Measurements from ENCODE around the gene SMARCA4.
"Not testable (repeated sequence)": the region's sequence is repeated elsewhere in the genome, so short reads cannot be mapped to it uniquely, and the experiment has no call there.

Gene SMARCA4

DNA sequence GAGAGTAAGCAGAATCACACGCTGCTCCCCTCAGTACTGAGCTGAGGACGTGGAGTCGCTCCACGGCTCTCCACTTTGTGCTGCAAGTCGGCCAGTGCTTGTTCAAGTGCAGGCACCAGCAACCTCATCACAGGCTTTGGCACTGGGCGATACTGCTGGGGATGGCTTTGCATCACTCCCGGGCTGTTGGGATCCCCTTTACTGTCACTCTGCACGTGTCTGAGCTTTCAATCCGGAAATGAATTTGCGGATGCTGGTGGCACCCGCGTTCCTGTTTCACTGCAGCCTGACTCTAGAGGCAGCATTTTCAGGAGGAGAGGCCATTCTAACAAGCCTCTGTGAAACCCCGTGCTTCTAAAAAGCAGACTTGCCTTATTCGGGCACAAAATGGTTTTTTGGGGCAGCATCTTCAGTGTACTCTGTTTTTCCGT is 19.1 kb downstream of the SMARCA4 start:
- no peak for DNase-seq (ENCODE audit: low spot score)

- no peak for DNase-seq (ENCODE audit: low spot score)
These were observed 20.5 kb downstream of the SMARCA4 start for GRCh38 chr19:10981252-10981895.

DNA sequence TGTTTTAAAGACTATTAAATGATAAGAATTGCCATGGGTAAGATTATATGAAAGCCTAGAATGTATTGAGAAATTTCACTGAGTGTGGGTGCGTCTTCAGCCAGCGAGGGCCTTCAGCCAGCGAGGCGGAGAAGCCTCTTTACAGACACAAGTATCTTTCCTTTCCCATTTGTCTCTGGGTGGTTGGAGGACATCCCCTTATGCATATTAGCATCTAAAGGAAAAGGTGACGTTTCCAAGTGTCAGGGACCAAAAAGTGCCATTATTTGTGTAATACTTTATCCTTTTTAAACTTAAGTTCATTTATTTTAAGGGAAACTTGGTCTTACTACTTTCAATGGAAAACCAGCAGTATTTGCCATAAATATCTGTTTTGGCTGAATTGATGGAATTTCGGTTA is 22.2 kb downstream of the SMARCA4 start:
- DNase-seq (ENCODE audit: low spot score): no peak

GRCh38 chr19:10984166-10984735 is 23.4 kb downstream of the SMARCA4 start:
- DNase-seq (ENCODE audit: low spot score): no peak

GRCh38 chr19:10985502-10985901 is 24.7 kb downstream of the SMARCA4 start:
- no peak for DNase-seq (ENCODE audit: low spot score)

GRCh38 chr19:10986301-10987127 is 25.7 kb downstream of the SMARCA4 start:
- no peak for DNase-seq (ENCODE audit: low spot score)

DNA sequence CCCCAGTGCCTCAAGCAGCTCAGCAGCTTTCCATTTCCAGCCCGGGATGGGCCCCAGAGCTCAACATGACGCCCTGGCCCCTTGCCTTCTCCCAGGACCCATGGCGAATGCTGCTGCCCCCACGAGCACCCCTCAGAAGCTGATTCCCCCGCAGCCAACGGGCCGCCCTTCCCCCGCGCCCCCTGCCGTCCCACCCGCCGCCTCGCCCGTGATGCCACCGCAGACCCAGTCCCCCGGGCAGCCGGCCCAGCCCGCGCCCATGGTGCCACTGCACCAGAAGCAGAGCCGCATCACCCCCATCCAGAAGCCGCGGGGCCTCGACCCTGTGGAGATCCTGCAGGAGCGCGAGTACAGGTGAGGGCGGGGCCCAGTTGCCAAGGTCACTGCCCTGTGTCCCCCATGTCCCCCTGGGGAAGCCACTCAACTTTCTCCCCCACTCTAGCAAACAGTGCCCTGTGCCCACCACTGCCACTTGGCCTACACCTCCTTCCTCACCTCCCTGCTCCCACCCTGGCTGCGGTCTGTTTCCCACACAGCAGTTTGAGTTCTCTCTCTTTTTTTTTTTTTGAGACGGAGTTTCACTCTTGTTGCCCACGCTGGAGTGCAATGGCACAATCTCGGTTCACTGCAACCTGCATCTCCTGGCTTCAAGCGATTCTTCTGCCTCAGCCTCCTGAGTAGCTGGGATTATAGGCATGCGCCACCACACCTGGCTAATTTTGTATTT is 26.9 kb downstream of the SMARCA4 start:
- DNase-seq (ENCODE audit: low spot score): no peak

DNA sequence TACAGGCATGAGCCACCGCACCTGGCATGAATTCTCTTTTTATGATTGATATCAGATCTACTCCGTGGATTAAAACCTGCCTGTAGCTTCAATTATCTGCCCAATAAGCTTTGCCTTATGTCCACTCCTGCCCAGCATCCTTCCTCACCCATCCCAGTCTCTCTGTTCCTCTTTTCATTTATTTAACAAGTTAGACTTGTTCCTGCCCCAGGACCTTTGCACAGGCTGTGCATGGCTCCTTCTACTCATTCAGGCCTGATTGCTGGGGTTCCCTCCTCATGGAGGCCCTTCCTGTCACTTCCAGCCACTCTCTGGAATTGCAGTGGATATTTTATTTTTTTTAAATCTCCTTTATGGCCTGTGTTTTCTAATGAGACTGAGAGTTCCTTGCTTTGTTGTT is 27.6 kb downstream of the SMARCA4 start:
- DNase-seq (ENCODE audit: low spot score): no peak

- no peak for DNase-seq (ENCODE audit: low spot score)
These were observed 28.1 kb downstream of the SMARCA4 start for GRCh38 chr19:10988921-10989320.

- no peak for DNase-seq (ENCODE audit: low spot score)
These were observed 30.2 kb downstream of the SMARCA4 start for GRCh38 chr19:10991076-10991475.

DNA sequence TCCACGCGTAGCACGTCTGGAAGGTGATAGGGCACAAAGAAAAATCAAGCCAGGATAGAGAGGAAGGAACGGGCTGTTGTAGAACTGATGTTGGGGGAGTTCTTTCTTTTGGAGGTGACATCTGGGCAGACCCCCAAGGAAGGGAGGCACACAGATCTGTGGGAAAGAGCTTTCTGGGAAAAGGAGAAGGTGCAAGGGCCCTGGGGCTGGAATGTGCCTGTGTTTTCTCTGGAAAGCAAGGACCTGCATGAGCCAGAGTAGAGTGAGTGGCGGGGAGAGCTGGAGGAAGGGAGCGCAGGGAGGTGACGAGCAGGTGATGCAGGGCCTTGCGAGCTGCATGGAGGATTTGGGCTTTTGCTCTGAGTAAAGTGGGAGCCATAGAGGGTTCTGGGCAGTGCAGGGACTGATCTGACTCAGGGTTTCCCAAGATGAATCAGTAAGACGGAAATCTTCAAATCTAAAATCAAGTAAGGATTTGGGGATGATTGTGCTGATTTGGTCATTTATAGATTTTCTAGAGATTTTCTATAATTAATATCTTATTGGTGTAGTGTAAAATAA is 30.8 kb downstream of the SMARCA4 start:
- DNase-seq (ENCODE audit: low spot score): no peak

DNA sequence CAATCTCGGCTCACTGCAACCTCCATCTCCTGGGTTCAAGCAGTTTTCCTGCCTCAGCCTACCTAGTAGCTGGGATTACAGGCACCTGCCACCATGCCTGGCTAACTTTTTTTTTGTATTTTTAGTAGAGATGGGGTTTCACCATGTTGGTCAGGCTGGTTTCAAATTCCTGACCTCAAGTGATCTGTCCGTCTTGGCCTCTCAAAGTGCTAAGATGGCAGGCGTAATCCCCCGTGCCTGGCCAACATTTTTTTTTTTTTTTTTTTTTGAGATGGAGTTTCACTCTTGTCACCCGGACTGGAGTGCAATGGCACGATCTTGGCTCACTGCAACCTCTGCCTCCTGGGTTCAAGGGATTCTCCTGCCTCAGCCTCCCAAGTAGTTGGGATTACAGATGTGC is 31.3 kb downstream of the SMARCA4 start:
- not testable (repeated sequence) for DNase-seq (ENCODE audit: low spot score)

DNA sequence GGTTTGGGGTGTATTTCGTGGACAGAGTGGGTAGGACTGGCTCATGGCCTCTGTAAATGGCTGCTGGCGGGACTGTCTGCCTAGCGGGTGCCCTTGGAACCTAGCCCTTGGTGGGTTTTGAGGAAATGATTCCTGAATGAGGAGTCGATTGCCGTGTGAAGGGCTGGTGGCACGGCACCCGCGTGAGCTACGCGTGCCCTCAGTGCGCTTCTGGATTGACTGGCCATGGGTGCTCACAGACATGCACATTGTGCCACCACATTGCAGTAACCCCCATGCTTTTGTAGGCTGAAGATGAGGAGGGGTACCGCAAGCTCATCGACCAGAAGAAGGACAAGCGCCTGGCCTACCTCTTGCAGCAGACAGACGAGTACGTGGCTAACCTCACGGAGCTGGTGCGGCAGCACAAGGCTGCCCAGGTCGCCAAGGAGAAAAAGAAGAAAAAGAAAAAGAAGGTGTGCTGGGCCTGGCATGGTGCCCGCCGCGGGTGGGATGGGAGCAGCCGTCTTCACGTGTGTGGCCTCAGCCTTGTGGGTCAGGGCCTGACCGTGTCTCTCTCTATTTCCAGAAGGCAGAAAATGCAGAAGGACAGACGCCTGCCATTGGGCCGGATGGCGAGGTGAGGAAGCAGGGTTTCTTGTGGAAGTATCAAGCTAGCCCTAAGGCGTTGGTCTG is 35.2 kb downstream of the SMARCA4 start:
- DNase-seq (ENCODE audit: low spot score): no peak

- no peak for DNase-seq (ENCODE audit: low spot score)
These were observed 37.3 kb downstream of the SMARCA4 start for GRCh38 chr19:10998045-10998533.

DNA sequence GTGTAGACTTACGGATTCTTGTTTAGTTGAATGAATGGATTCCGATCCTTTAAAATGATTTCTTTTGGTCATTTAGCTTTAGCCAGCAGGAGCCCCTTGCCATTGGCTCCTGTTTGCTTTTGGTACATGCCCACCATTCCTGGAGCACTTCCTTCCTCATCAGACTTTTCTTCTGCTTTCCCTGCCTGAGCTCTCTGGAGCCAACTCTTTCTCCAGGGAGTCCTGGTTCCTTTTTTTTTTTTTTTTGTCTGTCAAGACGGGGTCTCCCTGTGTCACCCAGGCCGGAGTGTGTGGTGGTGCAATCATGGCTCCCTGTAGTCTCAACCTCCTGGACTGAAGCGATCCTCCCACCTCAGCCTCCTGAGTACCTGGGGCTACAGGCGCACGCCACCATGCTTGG is 37.8 kb downstream of the SMARCA4 start:
- no peak for DNase-seq (ENCODE audit: low spot score)

DNA sequence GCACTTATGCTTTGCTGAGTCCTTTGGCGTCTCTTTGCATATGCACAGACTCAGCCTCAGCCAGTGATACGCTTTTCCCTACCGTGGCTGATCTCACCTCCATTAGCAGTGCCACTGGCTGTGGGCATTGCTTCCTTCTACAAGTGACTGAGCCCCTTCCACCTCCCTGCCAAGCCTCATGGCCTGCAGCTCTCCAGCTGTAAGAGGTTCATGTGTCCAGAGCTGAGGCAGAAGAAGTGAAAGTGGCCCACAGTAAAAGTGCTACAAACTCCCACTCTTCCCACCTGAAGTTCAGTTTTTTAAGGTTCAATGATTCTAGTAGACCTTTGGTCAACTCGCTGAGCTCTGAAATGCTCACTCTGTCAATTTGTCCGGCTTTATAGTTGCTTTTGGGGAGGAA is 44.7 kb downstream of the SMARCA4 start:
- DNase-seq (ENCODE audit: low spot score): no peak

GRCh38 chr19:11007385-11007784 is 46.6 kb downstream of the SMARCA4 start:
- no peak for DNase-seq (ENCODE audit: low spot score)

DNA sequence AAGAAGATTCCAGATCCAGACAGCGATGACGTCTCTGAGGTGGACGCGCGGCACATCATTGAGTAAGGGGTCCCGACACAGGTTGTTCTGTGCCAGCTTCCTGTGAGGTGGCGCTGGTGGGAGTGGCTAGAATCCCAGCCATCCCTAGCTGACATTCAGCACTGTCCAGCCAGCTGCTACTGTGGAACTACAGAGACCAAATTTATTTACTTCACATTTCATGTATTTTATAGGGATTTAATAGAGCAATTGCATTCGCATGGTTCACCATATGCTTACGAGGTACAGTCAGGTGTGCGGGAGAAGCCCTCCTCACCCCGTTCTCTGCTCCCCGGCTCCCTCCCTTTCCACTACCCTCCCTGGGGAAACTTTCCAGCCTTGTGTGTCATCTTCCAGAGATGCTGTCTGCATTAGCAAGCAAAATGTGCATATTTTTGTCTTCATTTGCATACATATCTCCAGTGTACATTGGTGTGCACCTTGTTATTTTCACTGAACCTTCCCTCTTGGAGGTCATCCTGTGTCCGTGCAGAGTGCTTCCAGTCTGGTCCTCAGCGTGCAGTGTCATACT is 47.2 kb downstream of the SMARCA4 start:
- no peak for DNase-seq (ENCODE audit: low spot score)

- no peak for DNase-seq (ENCODE audit: low spot score)
These were observed 49.2 kb downstream of the SMARCA4 start for GRCh38 chr19:11010041-11010440.

DNA sequence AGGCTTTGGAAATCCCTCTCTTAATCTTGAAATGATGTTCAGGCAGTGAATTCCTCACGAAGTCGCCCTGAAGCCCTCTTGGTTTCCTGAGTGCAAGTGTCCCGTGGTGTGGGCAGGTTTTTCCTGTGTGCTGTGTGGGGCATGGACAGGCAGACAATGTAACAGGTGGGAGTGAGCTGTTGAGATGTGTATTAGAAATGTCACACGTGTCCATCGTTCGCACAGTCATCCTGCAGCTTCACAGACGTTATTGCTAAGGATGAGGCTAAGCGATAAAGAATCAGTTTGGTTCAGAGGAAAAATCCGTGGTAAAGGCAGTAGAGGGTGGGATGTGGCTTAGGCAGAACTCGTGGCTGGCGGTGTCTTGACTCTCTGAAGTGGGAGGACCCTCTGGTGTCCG is 51.7 kb downstream of the SMARCA4 start:
- no peak for DNase-seq (ENCODE audit: low spot score)

DNA sequence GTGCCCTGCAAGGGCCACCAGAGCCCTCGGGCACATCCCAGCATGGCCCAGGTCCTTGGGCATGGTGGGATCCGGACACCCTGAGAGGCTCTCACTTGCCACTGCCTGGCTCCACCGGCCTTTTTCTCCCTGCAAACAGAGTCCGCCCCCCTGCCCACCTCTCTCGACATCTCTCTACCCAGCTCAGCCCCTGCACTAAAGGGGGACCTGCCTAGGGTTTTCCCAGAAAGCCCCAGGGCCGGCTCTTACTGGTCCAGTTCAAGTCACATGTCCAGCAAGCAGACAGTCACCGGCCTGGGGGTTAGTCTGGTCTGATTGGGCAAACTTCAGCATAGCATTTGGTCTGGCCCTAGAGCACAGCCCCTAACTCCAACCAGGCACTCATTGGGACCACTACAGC is 52.9 kb downstream of the SMARCA4 start:
- DNase-seq (ENCODE audit: low spot score): no peak
